ENCODE results near the gene RANBP17. TPM values are rescaled to one million over a fixed set of nuclear protein-coding genes. Genes with fewer than 3 reads are reported as not detected.

The RANBP17 gene
- total RNA-seq, 2 experiments from 2014 or later, result 0.13 TPM; not detected in 1

- ChIA-PET CTCF (no interaction called here), POLR2A (no interaction called here)
- Mint-ChIP-seq H3K27me3 (ENCODE audit: low read depth) (peaks cover 76% of the 10 kb centered on the region), H3K36me3 (ENCODE audit: low read depth) (peaks cover 7% of the 10 kb centered on the region), H3K4me1 (ENCODE audit: low read depth) (peaks cover 21% of the 10 kb centered on the region), H3K27ac (no peak overlapping the region), H3K4me3 (peak overlapping the region; percentile 42), H3K9me3 (ENCODE audit: insufficient read depth) (no peaks in the 10 kb centered on the region)
- DNase-seq, result no peak
- ATAC-seq, result no peak
Observed at GRCh38 chr5:171312129-171312974, 450.5 kb downstream of the RANBP17 start.

- Mint-ChIP-seq H3K27ac (no peak overlapping the region), H3K4me1 (ENCODE audit: low read depth) (peaks cover 19% of the 10 kb centered on the region), H3K9me3 (ENCODE audit: insufficient read depth) (no peaks in the 10 kb centered on the region), H3K36me3 (ENCODE audit: low read depth) (peaks cover 7% of the 10 kb centered on the region), H3K27me3 (ENCODE audit: low read depth) (peaks cover 78% of the 10 kb centered on the region), H3K4me3 (peak overlapping the region; percentile 18)
- ATAC-seq (no peak), DNase-seq (no peak)
- ChIA-PET CTCF (no interaction called here), POLR2A (no interaction called here)
Observed at GRCh38 chr5:171313481-171314206, 451.8 kb downstream of the RANBP17 start.

- H3K4me1 Mint-ChIP-seq (ENCODE audit: low read depth), result peaks cover 19% of the 10 kb centered on the region
- peaks cover 79% of the 10 kb centered on the region for H3K27me3 Mint-ChIP-seq (ENCODE audit: low read depth)
- H3K9me3 Mint-ChIP-seq (ENCODE audit: insufficient read depth), result no peaks in the 10 kb centered on the region
- H3K27ac Mint-ChIP-seq, result no peak overlapping the region
- DNase-seq, result no peak
- POLR2A ChIA-PET, result no interaction called here
- CTCF ChIA-PET, result no interaction called here
- peaks cover 7% of the 10 kb centered on the region for H3K36me3 Mint-ChIP-seq (ENCODE audit: low read depth)
- no peak overlapping the region for H3K4me3 Mint-ChIP-seq
- no peak for ATAC-seq
Observed at GRCh38 chr5:171314728-171315385, 453.0 kb downstream of the RANBP17 start.

GRCh38 chr5:171315386-171315891 lies 453.6 kb downstream of the RANBP17 start:
- DNase-seq (no peak), ATAC-seq (no peak)
- peaks cover 7% of the 10 kb centered on the region for H3K36me3 Mint-ChIP-seq (ENCODE audit: low read depth)
- H3K27ac Mint-ChIP-seq, result no peak overlapping the region
- ChIA-PET POLR2A (no interaction called here), CTCF (interaction anchor here (1.0 kb wide), 1 partner anchor 27 kb away, joined by 3 read pairs; no protein-coding TSS in a partner anchor)
- H3K27me3 Mint-ChIP-seq (ENCODE audit: low read depth), result peaks cover 78% of the 10 kb centered on the region
- no peaks in the 10 kb centered on the region for H3K9me3 Mint-ChIP-seq (ENCODE audit: insufficient read depth)
- H3K4me1 Mint-ChIP-seq (ENCODE audit: low read depth), result peaks cover 19% of the 10 kb centered on the region
- H3K4me3 Mint-ChIP-seq, result no peak overlapping the region

GRCh38 chr5:171315925-171316257 lies 454.1 kb downstream of the RANBP17 start:
- H3K4me1 Mint-ChIP-seq (ENCODE audit: low read depth), result peaks cover 15% of the 10 kb centered on the region
- H3K27ac Mint-ChIP-seq, result no peak overlapping the region
- no peaks in the 10 kb centered on the region for H3K9me3 Mint-ChIP-seq (ENCODE audit: insufficient read depth)
- peaks cover 7% of the 10 kb centered on the region for H3K36me3 Mint-ChIP-seq (ENCODE audit: low read depth)
- peak overlapping the region; percentile 9 for H3K4me3 Mint-ChIP-seq
- no peak for ATAC-seq
- H3K27me3 Mint-ChIP-seq (ENCODE audit: low read depth), result peaks cover 75% of the 10 kb centered on the region
- POLR2A ChIA-PET, result no interaction called here
- DNase-seq, result no peak
- CTCF ChIA-PET, result interaction anchor here (1.0 kb wide), 1 partner anchor 27 kb away, joined by 3 read pairs; no protein-coding TSS in a partner anchor

GRCh38 chr5:171316258-171317121 lies 454.7 kb downstream of the RANBP17 start:
- Mint-ChIP-seq H3K4me1 (ENCODE audit: low read depth) (peaks cover 14% of the 10 kb centered on the region), H3K9me3 (ENCODE audit: insufficient read depth) (no peaks in the 10 kb centered on the region), H3K4me3 (peak overlapping the region; percentile 9), H3K27me3 (ENCODE audit: low read depth) (peaks cover 76% of the 10 kb centered on the region), H3K27ac (peak overlapping the region; percentile 30), H3K36me3 (ENCODE audit: low read depth) (peaks cover 7% of the 10 kb centered on the region)
- no peak for ATAC-seq
- no peak for DNase-seq
- ChIA-PET POLR2A (no interaction called here), CTCF (interaction anchor here (1.0 kb wide), 1 partner anchor 26 kb away, joined by 3 read pairs; no protein-coding TSS in a partner anchor)

- ChIA-PET CTCF (no interaction called here), POLR2A (no interaction called here)
- DNase-seq (no peak), ATAC-seq (no peak)
- Mint-ChIP-seq H3K9me3 (ENCODE audit: insufficient read depth) (no peaks in the 10 kb centered on the region), H3K4me3 (no peak overlapping the region), H3K4me1 (ENCODE audit: low read depth) (peaks cover 14% of the 10 kb centered on the region), H3K27me3 (ENCODE audit: low read depth) (peaks cover 79% of the 10 kb centered on the region), H3K27ac (no peak overlapping the region), H3K36me3 (ENCODE audit: low read depth) (peaks cover 7% of the 10 kb centered on the region)
Observed at GRCh38 chr5:171317230-171317629, 455.4 kb downstream of the RANBP17 start.

GRCh38 chr5:171318026-171318425 lies 456.2 kb downstream of the RANBP17 start:
- ChIA-PET CTCF (interaction anchor here (1.2 kb wide), 1 partner anchor 8 kb away, joined by 3 read pairs; no protein-coding TSS in a partner anchor), POLR2A (no interaction called here)
- no peak for DNase-seq
- Mint-ChIP-seq H3K36me3 (ENCODE audit: low read depth) (peaks cover 4% of the 10 kb centered on the region), H3K4me1 (ENCODE audit: low read depth) (peaks cover 9% of the 10 kb centered on the region), H3K4me3 (no peak overlapping the region), H3K9me3 (ENCODE audit: insufficient read depth) (no peaks in the 10 kb centered on the region), H3K27ac (no peak overlapping the region), H3K27me3 (ENCODE audit: low read depth) (peaks cover 72% of the 10 kb centered on the region)
- no peak for ATAC-seq

- Mint-ChIP-seq H3K4me3 (no peak overlapping the region), H3K27me3 (ENCODE audit: low read depth) (peaks cover 56% of the 10 kb centered on the region), H3K4me1 (ENCODE audit: low read depth) (no peaks in the 10 kb centered on the region), H3K27ac (no peak overlapping the region), H3K36me3 (ENCODE audit: low read depth) (no peaks in the 10 kb centered on the region), H3K9me3 (ENCODE audit: insufficient read depth) (no peaks in the 10 kb centered on the region)
- POLR2A ChIA-PET, result no interaction called here
- ATAC-seq (no peak), DNase-seq (no peak)
- CTCF ChIA-PET, result no interaction called here
Observed at GRCh38 chr5:171321447-171321846, 459.6 kb downstream of the RANBP17 start.

- Mint-ChIP-seq H3K4me3 (no peak overlapping the region), H3K27ac (no peak overlapping the region), H3K4me1 (ENCODE audit: low read depth) (no peaks in the 10 kb centered on the region), H3K27me3 (ENCODE audit: low read depth) (peaks cover 48% of the 10 kb centered on the region), H3K9me3 (ENCODE audit: insufficient read depth) (no peaks in the 10 kb centered on the region), H3K36me3 (ENCODE audit: low read depth) (no peaks in the 10 kb centered on the region)
- ChIA-PET POLR2A (no interaction called here), CTCF (interaction anchor here (0.5 to 2.3 kb wide), 2 partner anchors 70 to 115 kb away, joined by 3 to 6 read pairs; no protein-coding TSS in a partner anchor)
- no peak for ATAC-seq
- DNase-seq, result no peak
Observed at GRCh38 chr5:171322527-171322926, 460.7 kb downstream of the RANBP17 start.

- POLR2A ChIA-PET, result interaction anchor here (0.6 kb wide), 1 partner anchor 684 kb away, joined by 3 read pairs; the partner anchor contains the start of gene FBXW11
- DNase-seq (no peak), ATAC-seq (no peak)
- no peaks in the 10 kb centered on the region for H3K9me3 Mint-ChIP-seq (ENCODE audit: insufficient read depth)
- H3K27ac Mint-ChIP-seq, result no peak overlapping the region
- peaks cover 45% of the 10 kb centered on the region for H3K27me3 Mint-ChIP-seq (ENCODE audit: low read depth)
- H3K36me3 Mint-ChIP-seq (ENCODE audit: low read depth), result no peaks in the 10 kb centered on the region
- H3K4me1 Mint-ChIP-seq (ENCODE audit: low read depth), result no peaks in the 10 kb centered on the region
- no peak overlapping the region for H3K4me3 Mint-ChIP-seq
- CTCF ChIA-PET, result interaction anchor here (2.1 to 2.3 kb wide), 2 partner anchors 19 to 116 kb away, joined by 4 to 6 read pairs; no protein-coding TSS in a partner anchor
Observed at GRCh38 chr5:171323007-171323406, 461.2 kb downstream of the RANBP17 start.

Measured in activated CD8-positive, alpha-beta T cell treated with anti-CD3 and anti-CD28 coated beads, Interleukin-2, amount 10 ng/mL, durations not matched to agents 7 days and 5 days (primary cell).